Glutamatergic neuron (in vitro differentiated cells): ENCODE data around the gene INO80C. TPM values are rescaled to one million over a fixed set of nuclear protein-coding genes. Genes with fewer than 3 reads are reported as not detected.

Experiments
- DNase-seq: peaks from one replicate; pipeline ENCODE4 v3.0.0; 2022
- H3K27ac Mint-ChIP-seq: one replicate; pipeline ENCODE4 v1.8.0; 2020; ENCODE audit warnings: mild to moderate bottlenecking, mixed read lengths, inconsistent platforms; ENCODE audit not compliant: unreplicated experiment
- H3K27me3 Mint-ChIP-seq: one replicate; pipeline ENCODE4 v1.8.0; 2020; ENCODE audit warnings: mild to moderate bottlenecking, moderate library complexity, mixed read lengths, inconsistent platforms; ENCODE audit not compliant: unreplicated experiment
- H3K36me3 Mint-ChIP-seq: one replicate; pipeline ENCODE4 v1.8.0; 2020; ENCODE audit warnings: mild to moderate bottlenecking, mixed read lengths, inconsistent platforms; ENCODE audit not compliant: unreplicated experiment
- H3K4me1 Mint-ChIP-seq: one replicate; pipeline ENCODE4 v1.8.0; 2020; ENCODE audit warnings: mild to moderate bottlenecking, low read depth, mixed read lengths, inconsistent platforms; ENCODE audit not compliant: unreplicated experiment
- H3K4me3 Mint-ChIP-seq: one replicate; pipeline ENCODE4 v1.8.0; 2020; ENCODE audit warnings: mild to moderate bottlenecking, mixed read lengths, inconsistent platforms; ENCODE audit not compliant: unreplicated experiment
- H3K9me3 Mint-ChIP-seq: one replicate; pipeline ENCODE4 v1.8.0; 2020; ENCODE audit warnings: mild to moderate bottlenecking, moderate library complexity, mixed read lengths, inconsistent platforms; ENCODE audit not compliant: unreplicated experiment
- total RNA-seq: library from RNA; stranded (reverse); fragmentation: NEBNext Ultra II Directional; extraction: Animal tissue kit (Norgen Biotek cat#: 25700); gene quantifications from one replicate; pipeline ENCODE4 v1.2.1, GENCODE V29; 2021; ENCODE audit not compliant: unreplicated experiment
- TF ChIP-seq, protein P1 (sequence below): fragments of 200-600 bp; sonication (generic); IDR thresholded peaks from one replicate; pipeline ENCODE4 v1.5.0; 2021; ENCODE audit not compliant: partially characterized antibody, unreplicated experiment

The INO80C gene
- total RNA-seq, 1 donor from 2014 or later: 38.7 TPM

DNA sequence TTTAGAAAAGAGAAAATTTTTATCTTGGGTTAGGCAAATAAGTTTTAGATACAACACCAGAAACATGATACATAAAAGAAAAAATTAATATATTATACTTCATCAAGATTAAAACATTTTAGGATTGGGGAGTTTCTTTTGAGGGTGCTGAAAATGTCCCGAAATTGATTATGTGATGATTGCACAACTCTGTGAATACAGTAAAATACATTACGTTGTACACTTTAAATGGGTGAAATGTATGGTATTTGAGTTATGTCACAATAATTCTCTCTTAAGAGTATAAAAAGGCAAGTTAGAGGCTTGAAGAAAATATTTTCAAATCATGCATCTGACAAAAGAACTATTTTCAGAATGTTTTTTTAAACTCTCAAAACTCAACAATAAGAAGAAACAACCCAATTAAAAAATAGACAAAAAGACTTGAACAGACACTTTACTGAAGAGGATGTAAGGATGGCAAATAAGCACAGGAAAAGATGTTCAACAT is 36.2 kb upstream of the INO80C start:
- H3K4me1 Mint-ChIP-seq: no peaks in the 10 kb centered on the region
- no peak overlapping the region for H3K4me3 Mint-ChIP-seq
- H3K9me3 Mint-ChIP-seq: peaks cover 7% of the 10 kb centered on the region
- peaks cover 21% of the 10 kb centered on the region for H3K36me3 Mint-ChIP-seq
- DNase-seq: no peak
- TF ChIP-seq, protein P1, sequence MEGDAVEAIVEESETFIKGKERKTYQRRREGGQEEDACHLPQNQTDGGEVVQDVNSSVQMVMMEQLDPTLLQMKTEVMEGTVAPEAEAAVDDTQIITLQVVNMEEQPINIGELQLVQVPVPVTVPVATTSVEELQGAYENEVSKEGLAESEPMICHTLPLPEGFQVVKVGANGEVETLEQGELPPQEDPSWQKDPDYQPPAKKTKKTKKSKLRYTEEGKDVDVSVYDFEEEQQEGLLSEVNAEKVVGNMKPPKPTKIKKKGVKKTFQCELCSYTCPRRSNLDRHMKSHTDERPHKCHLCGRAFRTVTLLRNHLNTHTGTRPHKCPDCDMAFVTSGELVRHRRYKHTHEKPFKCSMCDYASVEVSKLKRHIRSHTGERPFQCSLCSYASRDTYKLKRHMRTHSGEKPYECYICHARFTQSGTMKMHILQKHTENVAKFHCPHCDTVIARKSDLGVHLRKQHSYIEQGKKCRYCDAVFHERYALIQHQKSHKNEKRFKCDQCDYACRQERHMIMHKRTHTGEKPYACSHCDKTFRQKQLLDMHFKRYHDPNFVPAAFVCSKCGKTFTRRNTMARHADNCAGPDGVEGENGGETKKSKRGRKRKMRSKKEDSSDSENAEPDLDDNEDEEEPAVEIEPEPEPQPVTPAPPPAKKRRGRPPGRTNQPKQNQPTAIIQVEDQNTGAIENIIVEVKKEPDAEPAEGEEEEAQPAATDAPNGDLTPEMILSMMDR: no peak
- H3K27me3 Mint-ChIP-seq: no peaks in the 10 kb centered on the region
- H3K27ac Mint-ChIP-seq: no peak overlapping the region

DNA sequence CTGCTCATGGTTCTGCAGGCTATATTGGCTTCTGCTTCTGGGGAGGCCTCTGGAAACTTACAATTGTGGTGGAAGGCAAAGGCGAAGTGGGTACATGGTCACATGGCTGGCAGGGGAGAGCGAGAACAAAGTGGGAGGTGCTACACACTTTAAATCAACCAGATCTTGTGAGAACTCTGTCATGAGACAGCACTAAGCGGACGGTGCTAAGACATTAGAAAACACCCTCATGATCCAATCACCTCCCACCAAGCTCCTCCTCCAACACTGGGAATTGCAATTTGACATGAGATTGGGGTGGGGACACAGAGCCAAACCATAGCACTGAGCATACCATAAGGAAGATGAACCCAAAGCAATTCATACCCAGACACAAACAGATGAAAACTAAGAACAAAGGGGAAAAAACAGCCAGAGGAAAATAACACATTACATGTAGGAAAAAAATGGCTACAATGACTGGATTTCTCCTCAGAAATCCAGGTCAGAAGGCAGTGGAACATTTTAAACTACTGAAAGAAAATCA is 31.1 kb upstream of the INO80C start:
- Mint-ChIP-seq H3K4me3 (no peak overlapping the region), H3K4me1 (peaks cover 10% of the 10 kb centered on the region), H3K27me3 (no peaks in the 10 kb centered on the region), H3K27ac (peak overlapping the region; percentile 2), H3K9me3 (peaks cover 7% of the 10 kb centered on the region), H3K36me3 (peaks cover 16% of the 10 kb centered on the region)
- TF ChIP-seq, protein P1: no peak
- no peak for DNase-seq

- peaks cover 9% of the 10 kb centered on the region for H3K9me3 Mint-ChIP-seq
- no peak for DNase-seq
- TF ChIP-seq, protein P1: no peak
- no peaks in the 10 kb centered on the region for H3K27me3 Mint-ChIP-seq
- H3K27ac Mint-ChIP-seq: no peak overlapping the region
- peaks cover 10% of the 10 kb centered on the region for H3K36me3 Mint-ChIP-seq
- H3K4me3 Mint-ChIP-seq: peak overlapping the region; percentile 30
- H3K4me1 Mint-ChIP-seq: peaks cover 10% of the 10 kb centered on the region
Measured at GRCh38 chr18:35526495-35527059, 28.8 kb upstream of the INO80C start.

DNA sequence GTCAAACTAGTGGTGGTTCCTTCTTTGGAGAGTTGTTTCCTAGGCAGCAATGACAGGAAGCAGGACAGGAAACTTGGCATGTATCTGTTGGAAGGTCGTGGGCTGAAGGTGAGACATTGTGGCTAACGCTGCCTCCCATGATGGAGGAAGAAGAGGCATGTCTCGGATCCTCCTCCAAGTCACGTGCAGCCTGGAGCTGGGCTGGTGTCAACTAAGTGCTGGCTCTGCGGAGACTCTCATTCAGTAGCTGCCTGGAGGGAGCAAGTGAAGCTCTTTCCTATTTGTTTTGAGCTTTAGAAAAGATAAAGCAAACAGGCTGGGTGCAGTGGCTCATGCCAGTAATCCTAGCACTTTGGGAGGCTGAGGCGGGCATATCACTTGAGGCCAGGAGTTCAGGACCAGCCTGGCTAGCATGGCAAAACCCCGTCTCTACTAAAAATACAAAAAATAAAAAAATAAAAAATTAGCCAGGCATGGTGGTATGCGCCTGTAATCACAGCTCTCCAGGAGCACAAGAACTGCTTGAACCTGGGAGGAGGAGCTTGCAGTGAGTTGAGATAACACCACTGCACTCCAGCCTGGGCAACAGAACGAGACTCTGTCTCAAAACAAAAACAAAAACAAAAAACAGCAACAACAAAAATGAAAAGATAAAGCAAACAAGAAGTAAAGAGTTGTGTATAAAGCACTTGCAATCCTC is 28.2 kb upstream of the INO80C start:
- H3K27me3 Mint-ChIP-seq: no peaks in the 10 kb centered on the region
- H3K36me3 Mint-ChIP-seq: peaks cover 5% of the 10 kb centered on the region
- no peak for DNase-seq
- H3K9me3 Mint-ChIP-seq: peaks cover 6% of the 10 kb centered on the region
- peak overlapping the region; percentile 30 for H3K4me3 Mint-ChIP-seq
- TF ChIP-seq, protein P1: no peak
- no peak overlapping the region for H3K27ac Mint-ChIP-seq
- peaks cover 10% of the 10 kb centered on the region for H3K4me1 Mint-ChIP-seq

DNA sequence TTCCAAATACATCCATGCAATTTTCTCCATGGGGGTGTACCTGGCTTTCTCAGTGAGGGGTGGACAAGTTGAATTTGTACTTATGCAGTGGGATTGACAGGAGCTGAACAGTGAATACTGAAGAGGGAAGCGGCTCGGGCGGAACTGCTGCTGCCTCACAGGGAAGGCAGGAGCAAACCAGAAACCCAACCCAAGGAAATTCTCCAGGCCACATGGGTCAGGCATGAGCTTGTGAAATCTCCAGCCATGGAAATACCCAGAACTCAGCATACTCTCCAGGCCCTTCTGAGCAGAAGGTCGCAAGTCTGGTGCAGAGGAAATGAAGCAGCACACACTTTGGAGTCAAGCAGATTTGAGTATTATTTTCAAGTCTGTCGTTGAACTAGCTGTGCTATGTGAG is 26.5 kb upstream of the INO80C start:
- no peak overlapping the region for H3K27ac Mint-ChIP-seq
- H3K27me3 Mint-ChIP-seq: no peaks in the 10 kb centered on the region
- no peak overlapping the region for H3K4me3 Mint-ChIP-seq
- no peak for DNase-seq
- peaks cover 2% of the 10 kb centered on the region for H3K9me3 Mint-ChIP-seq
- H3K4me1 Mint-ChIP-seq: peaks cover 10% of the 10 kb centered on the region
- no peaks in the 10 kb centered on the region for H3K36me3 Mint-ChIP-seq
- TF ChIP-seq, protein P1: no peak
